ENCODE measurements around the gene CD163L1.

The CD163L1 gene

DNA sequence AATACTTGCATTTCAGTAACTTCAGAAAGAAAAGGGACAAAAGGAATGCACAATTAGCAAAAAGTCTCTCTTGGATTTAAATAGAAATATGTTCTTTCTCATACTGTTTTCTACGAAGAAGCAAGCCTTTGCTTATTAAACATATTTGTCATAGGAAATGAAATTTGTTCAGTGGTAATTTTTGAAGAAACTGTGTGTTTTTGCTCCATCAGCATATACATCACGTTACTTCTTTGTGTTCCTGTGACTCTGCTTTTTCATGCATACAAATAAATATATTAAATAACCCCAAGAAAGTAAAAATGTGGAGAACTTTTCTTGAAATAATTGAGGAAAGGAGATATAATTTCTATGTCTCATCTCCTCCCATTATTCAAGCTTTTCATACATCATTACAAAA is 39.7 kb downstream of the CD163L1 start:
- no peak overlapping the region for H3K27ac ChIP-seq (ENCODE audit: low read length)
- H3K4me3 ChIP-seq (ENCODE audit: low read length), result no peak overlapping the region
- H3K9ac ChIP-seq (ENCODE audit: low read length), result no peak overlapping the region
- H3K36me3 ChIP-seq (replicated peaks; ENCODE audit: low read depth, low read length), result no peaks in the 10 kb centered on the region
- no peaks in the 10 kb centered on the region for H4K20me1 ChIP-seq (ENCODE audit: insufficient read depth, low read length)
- no peaks in the 10 kb centered on the region for H3K9me3 ChIP-seq (ENCODE audit: insufficient read depth, low read length)
- H3K27me3 ChIP-seq (ENCODE audit: low read depth, low read length), result peaks cover 12% of the 10 kb centered on the region; the same call in 1 of the 2 replicates
- TF ChIP-seq EZH2phosphoT487 (IDR thresholded peaks at IDR 0.05; ENCODE audit: low read depth) (no peak), CTCF (IDR thresholded peaks at IDR 0.05; ENCODE audit: low read depth, low read length) (no peak)
- H3K4me2 ChIP-seq (ENCODE audit: low read length), result no peak overlapping the region
- no peaks in the 10 kb centered on the region for H3K4me1 ChIP-seq (ENCODE audit: low read length)
- H3K79me2 ChIP-seq (ENCODE audit: low read length), result no peaks in the 10 kb centered on the region
- no peak overlapping the region for H2AFZ ChIP-seq (ENCODE audit: low read depth, low read length)

DNA sequence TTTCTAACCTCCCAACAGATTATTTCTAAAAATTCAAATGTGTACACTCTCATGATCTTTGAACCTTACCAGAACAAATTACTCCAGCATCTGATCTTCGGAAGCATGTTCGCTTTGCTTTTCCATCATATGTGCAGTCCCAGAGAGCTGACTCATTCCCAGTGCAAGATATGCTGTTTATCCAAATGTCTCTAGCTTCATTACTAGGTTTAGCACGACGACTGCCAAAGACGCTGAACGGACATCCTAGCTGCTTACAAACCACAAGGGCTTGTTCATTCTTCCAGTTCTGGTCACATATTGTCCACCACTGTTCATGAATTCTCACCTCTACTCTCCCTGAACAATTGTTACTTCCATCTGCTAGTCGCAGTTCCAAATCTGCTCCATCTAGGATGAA is 40.5 kb downstream of the CD163L1 start:
- H3K4me1 ChIP-seq (ENCODE audit: low read length), result no peaks in the 10 kb centered on the region
- no peak overlapping the region for H3K27ac ChIP-seq (ENCODE audit: low read length)
- no peak overlapping the region for H3K9ac ChIP-seq (ENCODE audit: low read length)
- no peak overlapping the region for H3K4me3 ChIP-seq (ENCODE audit: low read length)
- H3K9me3 ChIP-seq (ENCODE audit: insufficient read depth, low read length), result no peaks in the 10 kb centered on the region
- H3K79me2 ChIP-seq (ENCODE audit: low read length), result no peaks in the 10 kb centered on the region
- H3K4me2 ChIP-seq (ENCODE audit: low read length), result no peak overlapping the region
- no peaks in the 10 kb centered on the region for H4K20me1 ChIP-seq (ENCODE audit: insufficient read depth, low read length)
- H3K27me3 ChIP-seq (ENCODE audit: low read depth, low read length), result peaks cover 12% of the 10 kb centered on the region; the same call in 1 of the 2 replicates
- TF ChIP-seq EZH2phosphoT487 (IDR thresholded peaks at IDR 0.05; ENCODE audit: low read depth), result no peak
- no peak for TF ChIP-seq CTCF (IDR thresholded peaks at IDR 0.05; ENCODE audit: low read depth, low read length)
- H3K36me3 ChIP-seq (replicated peaks; ENCODE audit: low read depth, low read length), result no peaks in the 10 kb centered on the region
- no peak overlapping the region for H2AFZ ChIP-seq (ENCODE audit: low read depth, low read length)

DNA sequence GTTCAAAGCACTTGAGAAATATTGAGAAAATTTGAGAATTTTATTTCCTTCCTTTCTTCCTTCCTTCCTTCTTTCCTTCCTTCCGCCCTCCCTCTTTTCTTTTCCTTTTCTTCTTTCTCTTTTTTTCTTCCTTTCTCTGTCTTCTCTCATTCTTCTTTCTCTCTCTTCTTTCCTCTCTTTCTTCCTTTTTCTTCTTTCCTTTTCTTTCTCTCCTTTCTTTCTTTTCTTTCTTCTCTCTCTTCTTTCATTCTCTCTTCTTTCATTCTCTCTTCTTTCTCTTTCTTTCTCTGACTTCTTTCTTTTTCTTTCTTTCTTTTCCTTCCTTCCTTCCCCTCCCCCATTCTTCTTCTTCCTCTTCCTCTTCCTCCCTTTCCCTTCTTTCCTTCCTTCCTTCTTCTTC is 44.9 kb downstream of the CD163L1 start:
- Histone ChIP-seq H3K27me3 (ENCODE audit: low read depth, low read length) (peaks cover 16% of the 10 kb centered on the region; the same call in 1 of the 2 replicates), H3K79me2 (ENCODE audit: low read length) (no peaks in the 10 kb centered on the region), H3K4me1 (ENCODE audit: low read length) (no peaks in the 10 kb centered on the region), H3K36me3 (replicated peaks; ENCODE audit: low read depth, low read length) (no peaks in the 10 kb centered on the region), H3K4me3 (ENCODE audit: low read length) (no peak overlapping the region), H3K4me2 (ENCODE audit: low read length) (no peak overlapping the region), H4K20me1 (ENCODE audit: insufficient read depth, low read length) (no peaks in the 10 kb centered on the region), H3K27ac (ENCODE audit: low read length) (no peak overlapping the region), H3K9me3 (ENCODE audit: insufficient read depth, low read length) (no peaks in the 10 kb centered on the region), H3K9ac (ENCODE audit: low read length) (no peak overlapping the region), H2AFZ (ENCODE audit: low read depth, low read length) (no peak overlapping the region)
- TF ChIP-seq CTCF (IDR thresholded peaks at IDR 0.05; ENCODE audit: low read depth, low read length) (no peak), EZH2phosphoT487 (IDR thresholded peaks at IDR 0.05; ENCODE audit: low read depth) (no peak)

DNA sequence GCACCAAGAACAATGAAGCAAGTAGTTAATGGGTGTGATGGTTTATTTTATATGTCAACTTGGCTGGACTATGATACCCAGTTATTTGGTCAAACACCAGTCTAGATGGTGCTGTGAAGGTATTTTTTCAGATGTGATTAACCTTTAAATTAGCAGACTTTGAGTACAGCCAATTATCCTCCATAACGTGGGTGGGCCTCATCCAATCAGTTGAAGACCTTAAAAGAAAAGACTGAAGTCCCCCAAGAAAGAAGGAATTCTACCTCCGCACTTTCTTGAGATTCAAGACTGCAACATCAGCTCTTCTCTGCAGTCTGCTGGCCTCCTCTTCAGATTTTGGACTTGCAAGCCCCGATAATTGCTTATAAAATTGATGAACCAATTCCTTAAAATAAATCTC is 47.5 kb downstream of the CD163L1 start:
- Histone ChIP-seq H3K4me1 (ENCODE audit: low read length) (no peaks in the 10 kb centered on the region), H3K79me2 (ENCODE audit: low read length) (no peaks in the 10 kb centered on the region), H2AFZ (ENCODE audit: low read depth, low read length) (no peak overlapping the region), H3K9me3 (ENCODE audit: insufficient read depth, low read length) (no peaks in the 10 kb centered on the region), H3K27me3 (ENCODE audit: low read depth, low read length) (peaks cover 12% of the 10 kb centered on the region; the same call in 1 of the 2 replicates), H3K4me2 (ENCODE audit: low read length) (no peak overlapping the region), H3K4me3 (ENCODE audit: low read length) (no peak overlapping the region), H3K36me3 (replicated peaks; ENCODE audit: low read depth, low read length) (no peaks in the 10 kb centered on the region), H4K20me1 (ENCODE audit: insufficient read depth, low read length) (no peaks in the 10 kb centered on the region), H3K9ac (ENCODE audit: low read length) (no peak overlapping the region), H3K27ac (ENCODE audit: low read length) (no peak overlapping the region)
- TF ChIP-seq EZH2phosphoT487 (IDR thresholded peaks at IDR 0.05; ENCODE audit: low read depth), result no peak
- no peak for TF ChIP-seq CTCF (IDR thresholded peaks at IDR 0.05; ENCODE audit: low read depth, low read length)

Data from OCI-LY3 (cell line).